Muscle layer of colon (tissue), 2 donors: ENCODE data around the gene TPPP.
"Not testable (repeated sequence)": the region's sequence is repeated elsewhere in the genome, so short reads cannot be mapped to it uniquely, and the experiment has no call there.

Experiments used
- H3K27ac ChIP-seq: one replicate; pipeline ENCODE4 v1.7.0; 2013; ENCODE audit warnings: low read depth, mild to moderate bottlenecking, low read length, moderate library complexity
- H3K27me3 ChIP-seq, 2 donors: one replicate each; pipeline ENCODE4 v1.7.0; 2013; ENCODE audit warnings: low read length in 2 of 2, mild to moderate bottlenecking in 2 of 2; ENCODE audit not compliant: insufficient read depth in 2 of 2, control insufficient read depth in 1 of 2
- H3K36me3 ChIP-seq: one replicate; pipeline ENCODE4 v1.7.0; 2013; ENCODE audit warnings: mild to moderate bottlenecking, low read length; ENCODE audit not compliant: insufficient read depth
- H3K4me1 ChIP-seq: one replicate; pipeline ENCODE4 v1.7.0; 2013; ENCODE audit warnings: mild to moderate bottlenecking, low read length; ENCODE audit not compliant: insufficient read depth
- H3K4me3 ChIP-seq, 2 donors: one replicate each; pipeline ENCODE4 v1.7.0; 2013; ENCODE audit warnings: low read length in 2 of 2, low read depth in 1 of 2, mild to moderate bottlenecking in 1 of 2, moderate library complexity in 1 of 2
- H3K9ac ChIP-seq: one replicate; pipeline ENCODE4 v1.7.0; 2013; ENCODE audit warnings: low read length
- H3K9me3 ChIP-seq: one replicate; pipeline ENCODE4 v1.7.0; 2013; ENCODE audit warnings: mild to moderate bottlenecking, low read length
- donor health status: abdominal sarcoma.
- donor health status: Adenocarcinoma of cecum.

TPPP gene

GRCh38 chr5:635306-636055 lies 57.7 kb downstream of the TPPP start:
- H3K27ac ChIP-seq = no peak overlapping the region
- H3K4me3 ChIP-seq = no peak overlapping the region
- peaks cover 14% of the 10 kb centered on the region for H3K36me3 ChIP-seq
- H3K9ac ChIP-seq = no peak overlapping the region
- H3K27me3 ChIP-seq = no peaks in the 10 kb centered on the region
- no peaks in the 10 kb centered on the region for H3K4me1 ChIP-seq
- no peaks in the 10 kb centered on the region for H3K9me3 ChIP-seq

GRCh38 chr5:634191-634590 lies 59.0 kb downstream of the TPPP start:
- Histone ChIP-seq H3K27ac (no peak overlapping the region), H3K9ac (no peak overlapping the region), H3K27me3 (no peaks in the 10 kb centered on the region), H3K36me3 (peaks cover 14% of the 10 kb centered on the region), H3K4me3 (no peak overlapping the region), H3K4me1 (no peaks in the 10 kb centered on the region), H3K9me3 (no peaks in the 10 kb centered on the region)

GRCh38 chr5:633501-633955 lies 59.6 kb downstream of the TPPP start:
- no peaks in the 10 kb centered on the region for H3K4me1 ChIP-seq
- H3K27ac ChIP-seq = no peak overlapping the region
- H3K9ac ChIP-seq = no peak overlapping the region
- H3K9me3 ChIP-seq = no peaks in the 10 kb centered on the region
- H3K4me3 ChIP-seq = no peak overlapping the region
- H3K27me3 ChIP-seq = no peaks in the 10 kb centered on the region
- peaks cover 14% of the 10 kb centered on the region for H3K36me3 ChIP-seq

GRCh38 chr5:628351-629205 lies 64.6 kb downstream of the TPPP start:
- not testable (repeated sequence) for H3K4me3 ChIP-seq, H3K36me3 ChIP-seq, H3K27ac ChIP-seq

GRCh38 chr5:627840-628239 lies 65.3 kb downstream of the TPPP start:
- no peak overlapping the region for H3K27ac ChIP-seq
- no peaks in the 10 kb centered on the region for H3K9me3 ChIP-seq
- H3K36me3 ChIP-seq = peaks cover 9% of the 10 kb centered on the region
- no peaks in the 10 kb centered on the region for H3K27me3 ChIP-seq
- no peak overlapping the region for H3K9ac ChIP-seq
- no peaks in the 10 kb centered on the region for H3K4me1 ChIP-seq
- H3K4me3 ChIP-seq = no peak overlapping the region

More at GRCh38 chr5:628351-629205, 64.6 kb downstream of the TPPP start:
- H3K9me3 ChIP-seq, H3K27me3 ChIP-seq, H3K9ac ChIP-seq, H3K4me1 ChIP-seq: not testable (repeated sequence)

GRCh38 chr5:626850-627249 lies 66.3 kb downstream of the TPPP start:
- H3K36me3 ChIP-seq = peaks cover 9% of the 10 kb centered on the region
- no peak overlapping the region for H3K4me3 ChIP-seq
- H3K9me3 ChIP-seq = no peaks in the 10 kb centered on the region
- no peak overlapping the region for H3K9ac ChIP-seq
- no peaks in the 10 kb centered on the region for H3K4me1 ChIP-seq
- no peaks in the 10 kb centered on the region for H3K27me3 ChIP-seq
- no peak overlapping the region for H3K27ac ChIP-seq

GRCh38 chr5:625516-625915 lies 67.6 kb downstream of the TPPP start:
- Histone ChIP-seq H3K9me3 (no peaks in the 10 kb centered on the region), H3K4me3 (no peak overlapping the region), H3K27me3 (no peaks in the 10 kb centered on the region), H3K36me3 (peaks cover 9% of the 10 kb centered on the region), H3K27ac (no peak overlapping the region), H3K4me1 (no peaks in the 10 kb centered on the region), H3K9ac (no peak overlapping the region)

- Histone ChIP-seq H3K4me3 (no peak overlapping the region), H3K27ac (no peak overlapping the region), H3K9ac (no peak overlapping the region), H3K9me3 (no peaks in the 10 kb centered on the region), H3K36me3 (peaks cover 9% of the 10 kb centered on the region), H3K4me1 (no peaks in the 10 kb centered on the region), H3K27me3 (no peaks in the 10 kb centered on the region)
Observed at GRCh38 chr5:624951-625230, 68.3 kb downstream of the TPPP start.

GRCh38 chr5:624118-624950 lies 68.8 kb downstream of the TPPP start:
- H3K27ac ChIP-seq = no peak overlapping the region
- no peaks in the 10 kb centered on the region for H3K27me3 ChIP-seq
- no peak overlapping the region for H3K4me3 ChIP-seq
- H3K9me3 ChIP-seq = no peaks in the 10 kb centered on the region
- no peaks in the 10 kb centered on the region for H3K4me1 ChIP-seq
- peaks cover 9% of the 10 kb centered on the region for H3K36me3 ChIP-seq
- H3K9ac ChIP-seq = no peak overlapping the region

GRCh38 chr5:623531-623930 lies 69.6 kb downstream of the TPPP start:
- no peak overlapping the region for H3K27ac ChIP-seq

GRCh38 chr5:622946-623522 lies 70.1 kb downstream of the TPPP start:
- no peaks in the 10 kb centered on the region for H3K27me3 ChIP-seq
- peaks cover 4% of the 10 kb centered on the region for H3K36me3 ChIP-seq
- H3K9me3 ChIP-seq = no peaks in the 10 kb centered on the region
- H3K9ac ChIP-seq = no peak overlapping the region
- no peaks in the 10 kb centered on the region for H3K4me1 ChIP-seq
- H3K27ac ChIP-seq = no peak overlapping the region
- no peak overlapping the region for H3K4me3 ChIP-seq

More at GRCh38 chr5:623531-623930, 69.6 kb downstream of the TPPP start:
- H3K4me3 ChIP-seq = no peak overlapping the region
- H3K36me3 ChIP-seq = peaks cover 9% of the 10 kb centered on the region
- no peak overlapping the region for H3K9ac ChIP-seq
- H3K27me3 ChIP-seq = no peaks in the 10 kb centered on the region
- no peaks in the 10 kb centered on the region for H3K9me3 ChIP-seq
- no peaks in the 10 kb centered on the region for H3K4me1 ChIP-seq
